CD14-positive monocyte (primary cell): ENCODE measurements around the gene QTRT2. TPM values are rescaled to one million over a fixed set of nuclear protein-coding genes. Genes with fewer than 3 reads are reported as not detected.

Experiments
- DNase-seq, 3 donors: peaks; one replicate each; pipeline ENCODE4 v3.0.0-alpha.2; 2011 to 2022
- H2AFZ ChIP-seq: 2 replicates; pipeline ENCODE4 v1.6.0; 2012; ENCODE audit warnings: mild to moderate bottlenecking, low read depth, low read length, inconsistent platforms; ENCODE audit not compliant: insufficient read depth, poor library complexity, severe bottlenecking
- H3K27ac ChIP-seq, 2 donors: 1 replicate in 1 of 2; 2 replicates in 1 of 2; pipeline ENCODE4 v1.5.1; 2012 to 2013; ENCODE audit warnings: low read length in 2 of 2, control low read depth in 1 of 2, inconsistent platforms in 1 of 2, low read depth in 1 of 2, mild to moderate bottlenecking in 1 of 2
- H3K27me3 ChIP-seq, 2 donors: one replicate each; pipeline versions ENCODE4 v1.6.0 to v1.6.1; 2011 to 2013; ENCODE audit warnings: low read length in 2 of 2; ENCODE audit not compliant: control insufficient read depth in 2 of 2, insufficient read depth in 2 of 2
- H3K36me3 ChIP-seq, 2 donors: replicated peaks in 1 of 2; 1 replicate in 1 of 2; 2 replicates in 1 of 2; pipeline versions ENCODE4 v1.5.1 to v1.6.1; 2012 to 2013; ENCODE audit warnings: low read length in 2 of 2, control low read depth in 1 of 2, inconsistent platforms in 1 of 2, mild to moderate bottlenecking in 1 of 2; ENCODE audit not compliant: insufficient read depth in 2 of 2, control insufficient read depth in 1 of 2
- H3K4me1 ChIP-seq, 2 donors: 1 replicate in 1 of 2; 2 replicates in 1 of 2; pipeline versions ENCODE4 v1.5.1 to v1.6.1; 2012 to 2013; ENCODE audit warnings: low read length in 2 of 2, control low read depth in 1 of 2, inconsistent platforms in 1 of 2, mild to moderate bottlenecking in 1 of 2, moderate library complexity in 1 of 2; ENCODE audit not compliant: insufficient read depth in 2 of 2, control insufficient read depth in 1 of 2
- H3K4me2 ChIP-seq: replicated peaks from 2 replicates; pipeline ENCODE3; 2012; ENCODE audit warnings: low read length, moderate library complexity, mild to moderate bottlenecking; ENCODE audit not compliant: poor library complexity, severe bottlenecking; ENCODE audit errors: extremely low read depth
- H3K4me3 ChIP-seq, 3 experiments: fragments of 200-600 bp in 1 of 3; sonication (generic) in 1 of 3; replicated peaks in 1 of 3; 1 replicate in 2 of 3; 2 replicates in 1 of 3; pipeline ENCODE4 v1.5.1; 2011 to 2013; ENCODE audit warnings: low read length in 3 of 3, mild to moderate bottlenecking in 3 of 3, control low read depth in 2 of 3, low read depth in 2 of 3, inconsistent platforms in 1 of 3, moderate library complexity in 1 of 3
- H3K79me2 ChIP-seq: 2 replicates; pipeline ENCODE4 v1.6.0; 2012; ENCODE audit warnings: mild to moderate bottlenecking, control low read depth, inconsistent platforms, low read length, moderate library complexity; ENCODE audit not compliant: insufficient read depth
- H3K9ac ChIP-seq: 2 replicates; pipeline ENCODE4 v1.6.0; 2017; ENCODE audit warnings: low read length, mild to moderate bottlenecking; ENCODE audit not compliant: insufficient read depth, poor library complexity, severe bottlenecking
- H3K9me3 ChIP-seq, 2 donors: replicated peaks in 1 of 2; 1 replicate in 1 of 2; 2 replicates in 1 of 2; pipeline versions ENCODE4 v1.5.1 to v1.6.1; 2012 to 2013; ENCODE audit warnings: low read length in 2 of 2, control low read depth in 1 of 2; ENCODE audit not compliant: control insufficient read depth in 1 of 2, insufficient read depth in 1 of 2
- H4K20me1 ChIP-seq: 2 replicates; pipeline ENCODE4 v1.6.0; 2012; ENCODE audit warnings: mild to moderate bottlenecking, low read length, control low read depth, moderate library complexity; ENCODE audit not compliant: insufficient read depth
- H3K27ac Mint-ChIP-seq, 7 donors: one replicate each; pipeline ENCODE4 v1.8.0; 2020; ENCODE audit warnings: mild to moderate bottlenecking in 7 of 7, mixed read lengths in 7 of 7, moderate library complexity in 6 of 7, inconsistent platforms in 2 of 7
- H3K27me3 Mint-ChIP-seq, 3 donors: one replicate each; pipeline ENCODE4 v1.8.0; 2021 to 2022; ENCODE audit warnings: low read depth in 3 of 3, mild to moderate bottlenecking in 3 of 3, mixed read lengths in 3 of 3, moderate library complexity in 3 of 3, inconsistent platforms in 1 of 3
- H3K36me3 Mint-ChIP-seq, 2 donors: one replicate each; pipeline ENCODE4 v1.8.0; 2020; ENCODE audit warnings: mixed read lengths in 2 of 2, inconsistent platforms in 1 of 2, mild to moderate bottlenecking in 1 of 2
- H3K4me1 Mint-ChIP-seq: one replicate; pipeline ENCODE4 v1.8.0; 2020; ENCODE audit warnings: mild to moderate bottlenecking, mixed read lengths
- H3K4me3 Mint-ChIP-seq, 2 donors: one replicate each; pipeline ENCODE4 v1.8.0; 2020; ENCODE audit warnings: mild to moderate bottlenecking in 2 of 2, mixed read lengths in 2 of 2, moderate library complexity in 1 of 2
- H3K9me3 Mint-ChIP-seq, 7 donors: one replicate each; pipeline ENCODE4 v1.8.0; 2020 to 2022; ENCODE audit warnings: mixed read lengths in 7 of 7, mild to moderate bottlenecking in 6 of 7, moderate library complexity in 6 of 7, inconsistent platforms in 2 of 7
- WGBS: methylation state at CpG from one replicate; pipeline ENCODE4 v1.1.5; 2013; ENCODE audit warnings: missing lambda C conversion rate; ENCODE audit not compliant: insufficient coverage; 5-methylcytosine and 5-hydroxymethylcytosine counted together
- intact Hi-C, 2 donors: fragments of 100-400 bp; cut with micrococcal nuclease; formaldehyde crosslinking; loops; one replicate each; pipeline versions ENCODE4 v1.15.0 to v1.15.1; 2023
- polyA plus RNA-seq, 3 donors: library from polyadenylated mRNA; depleted of rRNA in 1 of 3; unstranded in 2 of 3; stranded (reverse) in 1 of 3; fragments of 300-500 nt in 2 of 3; fragments of >200 nt in 1 of 3; fragmentation: Illumina TruSeq in 2 of 3; gene quantifications; 1 replicate in 2 of 3; 2 replicates in 1 of 3; pipeline ENCODE4 v1.2.3, GENCODE V29; 2012 to 2021
- TF ChIP-seq, protein P1 (sequence below): fragments of 200-600 bp; IDR thresholded peaks from one replicate; pipeline ENCODE4 v1.8.0; 2022; ENCODE audit warnings: antibody characterized with exemption, mild to moderate bottlenecking

Gene QTRT2
- polyA plus RNA-seq, 3 donors: 14.5 to 16.7 (median 15.9) TPM

DNA sequence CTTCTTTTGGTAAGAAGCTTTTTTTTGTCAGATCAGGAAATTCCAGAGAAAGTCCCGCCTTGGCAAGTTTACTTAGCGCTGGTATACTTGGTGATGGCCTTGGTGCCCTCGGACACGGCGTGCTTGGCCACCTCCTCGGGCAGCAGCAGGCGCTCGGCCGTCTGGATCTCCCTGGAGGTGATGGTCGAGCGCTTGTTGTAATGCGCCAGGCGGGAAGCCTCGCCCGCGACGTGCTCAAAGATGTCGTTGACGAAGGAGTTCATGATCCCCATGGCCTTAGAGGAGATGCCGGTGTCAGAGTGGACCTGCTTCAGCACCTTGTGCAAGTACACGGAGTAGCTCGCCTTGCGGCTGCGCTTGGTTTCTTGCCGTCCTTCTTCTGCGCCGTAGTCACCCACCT, 46.6 kb downstream of the QTRT2 start:
- peaks cover 17% of the 10 kb centered on the region for H3K4me1 Mint-ChIP-seq
- intact Hi-C loops: no loop called here

DNA sequence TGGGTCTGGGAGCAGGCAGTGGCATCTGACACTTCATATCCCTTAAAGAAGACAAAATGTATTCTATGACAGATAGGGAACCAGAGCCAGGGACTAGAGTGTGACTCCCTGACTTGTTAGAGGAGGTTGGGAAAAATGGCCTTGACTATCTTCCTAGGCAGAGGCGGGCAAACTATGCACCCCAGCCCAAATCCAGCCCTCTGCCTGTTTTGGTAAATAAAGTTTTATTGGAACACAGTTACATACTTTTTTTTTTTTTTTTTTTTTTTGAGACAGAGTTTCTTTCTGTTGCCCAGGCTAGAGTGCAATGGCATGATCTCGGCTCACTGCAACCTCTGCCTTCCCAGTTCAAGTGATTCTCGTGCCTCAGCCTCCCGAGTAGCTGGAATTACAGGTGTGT, 47.3 kb downstream of the QTRT2 start:
- H2AFZ ChIP-seq: no peak overlapping the region
- H3K27ac Mint-ChIP-seq: no peak overlapping the region
- peaks cover 0 to 4% (median 0%) of the 10 kb centered on the region in 7 donors for H3K9me3 Mint-ChIP-seq
- no peaks in the 10 kb centered on the region for H4K20me1 ChIP-seq
- no peaks in the 10 kb centered on the region for H3K36me3 ChIP-seq
- H3K27me3 ChIP-seq: no peaks in the 10 kb centered on the region
- H3K4me2 ChIP-seq: no peak overlapping the region
- no peaks in the 10 kb centered on the region for H3K9me3 ChIP-seq
- no peaks in the 10 kb centered on the region for H3K79me2 ChIP-seq
- no peak overlapping the region for H3K4me3 Mint-ChIP-seq
- WGBS: 100% methylated on average over 3 of the region's 4 CpGs
- H3K4me3 ChIP-seq: no peak overlapping the region
- TF ChIP-seq, protein P1, sequence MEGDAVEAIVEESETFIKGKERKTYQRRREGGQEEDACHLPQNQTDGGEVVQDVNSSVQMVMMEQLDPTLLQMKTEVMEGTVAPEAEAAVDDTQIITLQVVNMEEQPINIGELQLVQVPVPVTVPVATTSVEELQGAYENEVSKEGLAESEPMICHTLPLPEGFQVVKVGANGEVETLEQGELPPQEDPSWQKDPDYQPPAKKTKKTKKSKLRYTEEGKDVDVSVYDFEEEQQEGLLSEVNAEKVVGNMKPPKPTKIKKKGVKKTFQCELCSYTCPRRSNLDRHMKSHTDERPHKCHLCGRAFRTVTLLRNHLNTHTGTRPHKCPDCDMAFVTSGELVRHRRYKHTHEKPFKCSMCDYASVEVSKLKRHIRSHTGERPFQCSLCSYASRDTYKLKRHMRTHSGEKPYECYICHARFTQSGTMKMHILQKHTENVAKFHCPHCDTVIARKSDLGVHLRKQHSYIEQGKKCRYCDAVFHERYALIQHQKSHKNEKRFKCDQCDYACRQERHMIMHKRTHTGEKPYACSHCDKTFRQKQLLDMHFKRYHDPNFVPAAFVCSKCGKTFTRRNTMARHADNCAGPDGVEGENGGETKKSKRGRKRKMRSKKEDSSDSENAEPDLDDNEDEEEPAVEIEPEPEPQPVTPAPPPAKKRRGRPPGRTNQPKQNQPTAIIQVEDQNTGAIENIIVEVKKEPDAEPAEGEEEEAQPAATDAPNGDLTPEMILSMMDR: no peak
- H3K27ac ChIP-seq: no peak overlapping the region
- intact Hi-C loops: no loop called here
- peaks cover 20% of the 10 kb centered on the region for H3K4me1 Mint-ChIP-seq
- DNase-seq: no peak
- peaks cover 14 to 28% of the 10 kb centered on the region in 2 donors for H3K4me1 ChIP-seq
- no peak overlapping the region for H3K9ac ChIP-seq
- no peaks in the 10 kb centered on the region for H3K36me3 Mint-ChIP-seq
- H3K27me3 Mint-ChIP-seq: no peaks in the 10 kb centered on the region

More for the DNA sequence above, 46.6 kb downstream of the QTRT2 start:
- H3K9me3 ChIP-seq: no peaks in the 10 kb centered on the region
- 95% methylated on average over 27 of the region's 27 CpGs for WGBS
- Mint-ChIP-seq H3K36me3 (no peaks in the 10 kb centered on the region), H3K27ac (no peak overlapping the region), H3K4me3 (no peak overlapping the region), H3K27me3 (no peaks in the 10 kb centered on the region), H3K9me3 (peaks cover 0 to 4% (median 0%) of the 10 kb centered on the region in 7 donors)
- no peak for DNase-seq
- H3K79me2 ChIP-seq: no peaks in the 10 kb centered on the region
- H3K9ac ChIP-seq: no peak overlapping the region
- TF ChIP-seq, protein P1: no peak
- no peaks in the 10 kb centered on the region for H3K27me3 ChIP-seq
- no peaks in the 10 kb centered on the region for H3K36me3 ChIP-seq
- H3K4me1 ChIP-seq: peaks cover 11 to 21% of the 10 kb centered on the region in 2 donors
- H2AFZ ChIP-seq: no peak overlapping the region
- no peak overlapping the region for H3K27ac ChIP-seq
- no peak overlapping the region for H3K4me3 ChIP-seq
- no peaks in the 10 kb centered on the region for H4K20me1 ChIP-seq
- H3K4me2 ChIP-seq: no peak overlapping the region
